ENCODE measurements around the gene GARS1.

Gene GARS1

DNA sequence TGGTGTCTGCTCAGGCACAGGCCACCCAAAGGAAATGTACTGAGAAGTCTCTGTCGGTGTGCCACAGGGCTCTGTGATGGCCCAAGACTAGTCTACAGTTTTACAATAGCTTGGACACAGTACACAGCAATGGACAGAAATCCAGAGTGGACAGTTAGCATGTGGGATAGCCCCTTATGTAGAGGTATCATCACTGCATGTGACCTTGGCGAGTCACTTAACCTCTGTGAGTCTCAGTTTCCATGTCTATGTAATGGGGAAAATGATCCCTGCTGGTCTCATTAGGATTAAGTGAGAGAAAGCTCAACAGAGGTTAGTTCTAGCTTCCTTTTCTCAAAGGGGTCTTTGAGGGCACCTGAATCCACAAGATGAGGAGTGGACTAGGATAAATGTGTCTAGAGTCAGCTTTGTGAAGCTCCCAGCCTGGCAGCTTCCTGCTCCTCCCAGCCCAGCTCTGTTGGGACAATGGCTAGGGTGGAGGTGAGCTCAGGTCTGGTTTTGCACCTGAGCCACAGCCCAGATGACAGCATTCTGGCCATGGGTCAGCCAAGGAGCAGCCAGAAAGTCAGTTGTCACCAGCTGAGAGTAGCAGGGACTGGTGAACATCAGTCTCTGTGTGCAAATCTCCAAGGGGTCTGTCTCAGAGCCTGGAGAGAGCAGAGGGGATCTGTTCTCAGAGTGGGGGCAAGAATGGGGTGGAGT lies 69.7 kb downstream of the GARS1 start:
- TF ChIP-seq GATA3 (IDR thresholded peaks at IDR 0.05; ENCODE audit: low read depth, low read length) (no peak), GATA2 (IDR thresholded peaks at IDR 0.05; ENCODE audit: low read depth, low read length) (no peak)

DNA sequence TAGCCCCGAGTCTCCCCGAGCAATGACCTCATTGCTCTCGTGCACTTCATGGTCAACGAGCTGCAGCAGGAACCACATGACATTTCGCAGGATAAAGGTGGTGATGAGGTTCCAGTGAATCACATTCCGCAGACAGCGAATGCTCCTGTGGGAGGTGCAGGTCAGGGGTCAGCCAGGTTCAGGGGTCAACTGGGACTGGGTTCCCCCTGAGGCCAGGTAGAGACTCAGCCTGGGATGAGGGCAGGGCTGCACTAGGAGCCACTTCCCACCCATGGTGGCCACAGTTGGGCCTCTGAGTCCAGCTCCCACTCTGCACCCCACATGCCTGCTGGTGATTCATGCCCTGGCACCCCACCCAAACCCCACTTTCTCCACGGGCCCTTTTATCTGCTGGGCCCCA lies 70.4 kb downstream of the GARS1 start:
- TF ChIP-seq GATA2 (IDR thresholded peaks at IDR 0.05; ENCODE audit: low read depth, low read length): no peak

GRCh38 chr7:30665449-30665848 lies 70.8 kb downstream of the GARS1 start:
- TF ChIP-seq GATA2 (IDR thresholded peaks at IDR 0.05; ENCODE audit: low read depth, low read length) (no peak), GATA3 (IDR thresholded peaks at IDR 0.05; ENCODE audit: low read depth, low read length) (no peak)

DNA sequence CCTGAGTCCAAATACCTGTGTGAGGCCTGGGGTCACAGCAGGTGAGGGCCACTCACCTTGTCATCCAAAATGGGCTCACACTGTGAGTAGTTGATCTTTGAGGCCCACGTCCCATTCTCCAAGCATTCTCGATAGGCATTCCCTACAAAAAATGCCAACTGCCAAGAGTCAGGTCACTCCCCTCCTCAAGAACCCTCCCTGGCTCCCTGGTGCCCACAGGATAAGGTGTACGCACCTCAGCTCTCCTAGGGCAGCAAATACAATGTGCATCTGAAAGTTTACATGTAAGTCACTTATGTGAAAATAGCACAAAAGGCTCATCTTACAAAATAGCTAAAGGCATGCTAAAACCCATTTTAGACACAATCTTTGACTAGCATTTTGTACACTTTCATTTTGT lies 72.5 kb downstream of the GARS1 start:
- no peak for TF ChIP-seq GATA3 (IDR thresholded peaks at IDR 0.05; ENCODE audit: low read depth, low read length)
- no peak for TF ChIP-seq GATA2 (IDR thresholded peaks at IDR 0.05; ENCODE audit: low read depth, low read length)

DNA sequence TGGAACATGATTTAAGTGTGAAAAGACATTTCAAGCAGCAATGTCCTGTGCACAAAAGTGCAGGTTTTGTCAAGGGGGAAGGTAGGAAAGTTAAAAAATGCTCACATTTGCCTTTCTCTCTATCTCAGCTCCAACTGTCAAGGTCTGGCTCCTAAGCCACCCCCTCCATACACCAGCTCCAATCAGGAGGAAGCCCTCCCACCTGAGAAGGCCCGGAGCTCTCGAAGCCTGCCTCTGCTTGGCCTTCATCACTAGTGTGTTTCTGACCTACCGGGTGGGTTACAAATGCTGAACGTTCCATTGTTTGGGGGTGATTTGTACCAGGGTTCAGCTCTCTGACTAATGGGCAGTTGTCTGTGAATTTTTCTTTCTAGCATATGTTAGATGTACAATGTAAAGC lies 73.4 kb downstream of the GARS1 start:
- TF ChIP-seq GATA3 (IDR thresholded peaks at IDR 0.05; ENCODE audit: low read depth, low read length) (no peak), GATA2 (IDR thresholded peaks at IDR 0.05; ENCODE audit: low read depth, low read length) (no peak)

DNA sequence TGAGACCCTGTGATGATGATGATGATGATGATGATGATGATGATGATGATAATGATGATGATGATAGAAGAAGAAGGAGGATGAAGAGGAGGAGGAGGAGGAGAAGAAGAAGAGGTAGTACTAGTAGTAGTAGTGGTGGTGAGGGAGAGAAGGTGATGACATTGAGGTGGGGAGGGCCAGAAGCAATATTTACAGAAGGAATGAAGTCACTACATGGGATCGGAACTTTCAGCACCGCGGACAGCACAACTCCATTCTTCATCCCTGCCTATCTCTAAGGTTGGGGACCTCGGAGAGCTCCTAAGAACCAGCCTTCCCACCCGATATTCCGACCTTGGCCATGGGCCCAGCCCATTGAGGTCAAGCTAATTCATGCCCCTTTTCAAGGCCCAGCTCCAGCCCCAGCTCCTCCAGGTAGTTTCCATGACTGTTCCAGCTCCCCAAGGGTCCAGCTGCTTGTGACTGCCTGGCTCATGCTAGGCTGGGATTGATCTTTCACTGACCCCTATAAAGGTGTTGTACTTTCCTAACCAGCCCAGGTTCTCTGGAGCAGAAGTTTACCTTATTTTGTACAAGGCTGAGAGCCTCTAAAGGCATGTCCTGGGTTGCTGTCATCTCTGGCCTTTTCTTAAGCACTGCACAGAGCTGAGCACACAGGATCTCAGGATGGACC lies 77.3 kb downstream of the GARS1 start:
- no peak for TF ChIP-seq GATA2 (IDR thresholded peaks at IDR 0.05; ENCODE audit: low read depth, low read length)
- no peak for TF ChIP-seq GATA3 (IDR thresholded peaks at IDR 0.05; ENCODE audit: low read depth, low read length)

DNA sequence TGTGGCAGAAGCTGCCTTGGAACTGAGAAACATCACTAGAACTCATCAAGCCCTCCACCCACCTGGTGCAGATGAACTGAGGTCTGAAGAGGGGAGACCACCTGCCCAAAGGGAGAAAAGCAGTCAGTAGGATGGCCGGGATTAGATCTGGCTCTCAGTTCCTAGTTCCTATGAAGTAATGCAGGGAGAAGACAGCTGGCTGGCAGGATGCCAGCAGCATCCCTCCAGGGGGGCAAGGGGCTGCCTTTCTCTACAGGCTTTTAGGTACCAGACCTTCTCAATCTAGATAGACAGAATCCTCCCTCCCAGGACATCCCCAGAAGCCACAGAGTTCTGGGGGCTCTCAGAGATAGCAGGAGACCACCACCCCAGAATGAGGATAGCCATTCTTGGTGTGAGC lies 79.7 kb downstream of the GARS1 start:
- no peak for TF ChIP-seq GATA2 (IDR thresholded peaks at IDR 0.05; ENCODE audit: low read depth, low read length)
- TF ChIP-seq GATA3 (IDR thresholded peaks at IDR 0.05; ENCODE audit: low read depth, low read length): no peak

DNA sequence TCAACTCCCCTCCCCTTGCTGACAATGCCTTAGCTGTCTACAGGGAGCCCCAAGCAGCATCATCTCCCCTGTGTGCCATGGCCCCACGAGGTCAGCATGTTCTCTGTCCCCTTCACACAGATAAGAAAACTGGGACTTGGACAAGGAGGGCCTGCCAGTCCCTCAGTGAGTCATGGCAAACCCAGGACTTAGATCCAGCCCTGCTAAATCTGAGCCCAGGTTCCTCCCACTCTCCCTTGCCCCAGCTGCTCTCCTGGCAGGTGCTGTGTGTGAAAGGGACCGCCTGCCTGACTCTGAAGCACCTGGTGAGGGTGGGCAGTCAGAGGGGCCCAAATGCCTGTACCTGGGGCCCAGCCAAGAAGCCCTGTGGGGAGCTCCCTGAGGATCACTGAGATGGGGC lies 80.2 kb downstream of the GARS1 start:
- TF ChIP-seq GATA2 (IDR thresholded peaks at IDR 0.05; ENCODE audit: low read depth, low read length): no peak
- TF ChIP-seq GATA3 (IDR thresholded peaks at IDR 0.05; ENCODE audit: low read depth, low read length): no peak

DNA sequence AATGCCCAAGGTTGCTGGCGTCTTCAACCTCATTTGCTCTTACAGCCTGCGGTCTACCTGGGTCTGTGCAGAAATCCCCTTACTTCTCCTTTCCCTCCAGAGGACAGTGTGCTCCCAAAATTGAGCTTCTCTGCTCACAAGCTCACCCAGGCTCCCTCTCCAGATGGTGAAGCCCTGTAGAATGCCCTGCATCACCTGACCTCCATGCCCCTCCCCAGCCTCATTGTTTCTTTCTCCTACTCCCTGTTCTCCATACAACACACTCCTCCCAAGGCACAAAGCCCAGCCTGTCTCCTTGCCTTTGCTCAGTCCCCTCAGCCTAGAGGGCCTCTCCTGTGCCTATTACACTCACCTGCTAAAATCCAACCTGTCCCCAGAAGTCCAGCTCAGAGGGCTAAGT lies 84.1 kb downstream of the GARS1 start:
- TF ChIP-seq GATA3 (IDR thresholded peaks at IDR 0.05; ENCODE audit: low read depth, low read length) (no peak), GATA2 (IDR thresholded peaks at IDR 0.05; ENCODE audit: low read depth, low read length) (no peak)

GRCh38 chr7:30679664-30680063 lies 85.0 kb downstream of the GARS1 start:
- TF ChIP-seq GATA3 (IDR thresholded peaks at IDR 0.05; ENCODE audit: low read depth, low read length): no peak
- TF ChIP-seq GATA2 (IDR thresholded peaks at IDR 0.05; ENCODE audit: low read depth, low read length): no peak

DNA sequence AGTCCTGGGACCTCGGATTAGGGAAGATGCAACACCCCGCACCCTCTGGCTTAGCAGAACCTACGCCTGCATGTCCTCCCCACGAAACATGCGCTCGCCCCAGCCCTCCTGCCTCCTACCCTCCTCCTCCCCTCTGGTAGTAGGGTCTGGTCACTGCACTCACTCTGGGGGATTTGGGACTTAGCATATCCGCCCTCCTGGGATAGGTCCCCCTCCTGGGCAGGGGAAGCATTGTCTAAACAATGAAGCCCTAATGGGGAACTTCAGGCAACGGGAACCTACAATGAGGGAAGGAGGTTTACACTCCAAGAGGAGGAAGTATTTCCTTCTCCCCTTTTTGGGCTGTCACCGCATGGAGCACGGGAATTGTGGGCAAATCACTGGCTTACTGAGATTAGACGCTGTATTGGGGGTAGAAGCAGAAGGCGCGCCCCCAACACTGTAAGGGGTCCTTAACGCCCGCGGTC lies 86.7 kb downstream of the GARS1 start:
- TF ChIP-seq GATA2 (IDR thresholded peaks at IDR 0.05; ENCODE audit: low read depth, low read length) (no peak), GATA3 (IDR thresholded peaks at IDR 0.05; ENCODE audit: low read depth, low read length) (no peak)

- TF ChIP-seq GATA3 (IDR thresholded peaks at IDR 0.05; ENCODE audit: low read depth, low read length): no peak
- no peak for TF ChIP-seq GATA2 (IDR thresholded peaks at IDR 0.05; ENCODE audit: low read depth, low read length)
These were observed 87.1 kb downstream of the GARS1 start for GRCh38 chr7:30681815-30682211.

- TF ChIP-seq GATA3 (IDR thresholded peaks at IDR 0.05; ENCODE audit: low read depth, low read length) (no peak), GATA2 (IDR thresholded peaks at IDR 0.05; ENCODE audit: low read depth, low read length) (no peak)
These were observed 87.8 kb downstream of the GARS1 start, which contains the start of gene CRHR2 for GRCh38 chr7:30682212-30683083. TSS of gene CRHR2 (minus strand) at chr7:30682456. CDS start at chr7:30682280, 176 bp downstream.

- TF ChIP-seq GATA2 (IDR thresholded peaks at IDR 0.05; ENCODE audit: low read depth, low read length): no peak
- TF ChIP-seq GATA3 (IDR thresholded peaks at IDR 0.05; ENCODE audit: low read depth, low read length): no peak
These were observed 88.6 kb downstream of the GARS1 start for GRCh38 chr7:30683306-30683705.

Measured in SH-SY5Y (cell line).